Stimulated activated CD4-positive, alpha-beta T cell treated with anti-CD3 and anti-CD28 coated beads, Interleukin-12 subunit alpha, Interleukin-12 subunit beta, amount 100 ng/mL, for 48 hours (primary cell): ENCODE data around the gene HINFP.
A peak's percentile ranks its signal among the peaks of the same experiment; 100 is the strongest.
"Not testable (repeated sequence)": the region's sequence is repeated elsewhere in the genome, so short reads cannot be mapped to it uniquely, and the experiment has no call there.

Experiments used
- DNase-seq, 3 donors: peaks; one replicate each; pipeline ENCODE4 v3.0.0-alpha.2; 2020; ENCODE audit warnings: low read depth in 2 of 3, low spot score in 1 of 3

The HINFP gene

DNA sequence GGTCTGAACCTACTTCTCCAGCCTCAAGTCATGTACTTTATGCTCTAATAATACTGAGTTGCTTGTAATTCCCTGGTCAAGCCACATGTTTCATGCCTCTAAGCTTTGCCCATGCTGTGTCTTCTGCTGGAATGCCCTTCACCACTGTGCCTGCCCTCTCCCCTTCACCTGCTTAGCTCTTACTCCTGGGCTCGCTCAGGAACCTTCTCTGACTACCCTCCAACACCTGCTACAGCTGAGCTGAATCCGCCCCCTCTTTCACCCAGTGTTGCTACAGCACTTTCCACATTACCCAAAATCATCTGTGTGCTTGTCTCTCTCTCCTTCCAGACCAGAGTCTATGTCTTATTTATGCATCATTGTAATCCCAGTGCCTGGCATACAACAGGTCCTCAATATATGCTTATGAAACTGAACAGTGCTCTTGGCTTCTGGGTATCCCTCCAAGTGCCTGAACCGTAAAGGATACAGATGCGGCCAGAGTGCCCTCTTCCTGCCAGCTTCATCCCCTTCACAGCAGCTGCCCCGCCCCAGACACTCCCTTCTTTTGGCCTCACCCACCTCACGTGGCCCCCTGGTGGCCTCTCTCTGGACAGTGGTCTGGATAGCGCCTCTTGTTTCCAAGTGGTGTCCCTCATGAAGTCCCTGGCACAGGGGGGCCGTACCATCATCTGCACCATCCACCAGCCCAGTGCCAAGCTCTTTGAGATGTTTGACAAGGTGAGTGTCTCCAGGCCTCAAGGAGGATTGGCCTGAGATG lies 34.5 kb downstream of the HINFP start:
- DNase-seq: no peak

GRCh38 chr11:119156496-119156895 lies 35.1 kb downstream of the HINFP start:
- DNase-seq: no peak

DNA sequence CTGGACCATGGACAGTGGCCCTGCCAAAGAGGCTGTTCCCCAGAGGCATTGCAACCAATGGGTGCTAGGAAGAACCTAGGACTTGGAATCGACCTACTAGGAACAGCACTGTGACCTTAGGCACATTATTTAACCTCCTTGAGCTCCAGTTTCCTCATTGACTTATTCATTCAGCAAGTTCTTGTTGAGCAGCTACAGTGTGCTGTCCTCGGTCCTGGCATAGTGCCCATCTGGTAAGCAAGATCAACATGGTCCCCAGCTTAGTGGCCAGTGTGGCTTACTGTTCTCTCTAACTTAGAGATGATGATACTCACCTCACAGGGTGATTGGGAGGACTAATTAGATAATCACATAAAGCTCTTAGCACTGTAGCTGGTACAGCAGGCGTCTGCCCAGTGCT lies 35.7 kb downstream of the HINFP start:
- DNase-seq: no peak

DNA sequence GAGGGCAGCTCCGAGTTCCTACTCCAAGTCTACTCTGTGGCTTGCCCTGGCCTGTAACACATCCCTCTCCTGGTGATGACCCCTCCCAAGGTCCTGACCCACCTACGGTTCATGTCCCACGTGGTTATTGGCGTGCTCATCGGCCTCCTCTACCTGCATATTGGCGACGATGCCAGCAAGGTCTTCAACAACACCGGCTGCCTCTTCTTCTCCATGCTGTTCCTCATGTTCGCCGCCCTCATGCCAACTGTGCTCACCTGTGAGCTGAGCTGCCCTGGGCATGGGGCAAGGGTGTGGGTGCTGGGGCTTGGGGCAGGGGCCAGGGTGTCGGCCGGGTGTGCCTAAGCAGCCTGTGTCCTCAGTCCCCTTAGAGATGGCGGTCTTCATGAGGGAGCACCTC lies 37.1 kb downstream of the HINFP start:
- DNase-seq: no peak

DNA sequence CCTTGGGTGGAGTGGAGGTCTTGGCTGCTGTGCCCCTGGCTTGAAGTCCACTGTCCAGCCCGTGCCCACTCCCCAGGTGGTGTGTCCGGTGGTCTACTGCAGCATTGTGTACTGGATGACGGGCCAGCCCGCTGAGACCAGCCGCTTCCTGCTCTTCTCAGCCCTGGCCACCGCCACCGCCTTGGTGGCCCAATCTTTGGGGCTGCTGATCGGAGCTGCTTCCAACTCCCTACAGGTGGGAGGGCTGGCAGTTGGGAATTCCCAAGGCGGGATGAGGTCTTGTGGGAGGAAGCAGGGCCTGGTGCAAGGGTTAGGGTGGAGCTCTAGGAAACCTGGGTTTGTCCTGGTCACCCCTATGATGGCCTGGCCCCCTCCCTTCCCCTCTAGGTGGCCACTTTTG lies 38.8 kb downstream of the HINFP start:
- DNase-seq: no peak

- no peak for DNase-seq
These were observed 40.5 kb downstream of the HINFP start for GRCh38 chr11:119161871-119162270.

- DNase-seq: no peak
These were observed 45.1 kb downstream of the HINFP start for GRCh38 chr11:119166368-119167076.

- DNase-seq: not testable (repeated sequence)
These were observed 45.7 kb downstream of the HINFP start for GRCh38 chr11:119167077-119167458.

DNA sequence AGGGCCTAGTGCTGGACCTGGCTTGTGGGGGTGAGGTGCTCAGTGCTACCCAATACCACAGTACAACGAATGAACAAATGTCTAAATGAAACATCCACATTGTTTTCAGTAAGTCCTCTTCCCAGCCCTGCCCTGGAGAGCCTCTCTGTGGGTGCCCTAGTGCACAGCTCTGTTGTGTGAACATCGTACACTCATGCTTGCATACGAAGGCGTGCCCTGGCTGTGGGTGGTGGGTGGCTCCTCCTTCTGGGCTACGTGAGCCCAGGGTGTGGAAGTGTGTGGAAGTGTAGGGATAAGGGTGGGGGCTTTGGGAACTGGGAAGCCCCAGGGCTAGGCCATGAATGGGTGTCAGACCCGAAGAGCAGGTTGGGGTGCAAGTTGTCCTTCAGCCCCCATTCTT lies 46.6 kb downstream of the HINFP start:
- no peak for DNase-seq

GRCh38 chr11:119168471-119169281 lies 47.3 kb downstream of the HINFP start, which contains the start of gene NLRX1:
Gene NLRX1, plus strand, starts transcription at chr11:119168725. Its CDS starts 2,679 bp downstream, at chr11:119171404.
- DNase-seq: peak; percentile 76 to 89 (median 79)

- peak; percentile 26 to 39 (median 26) for DNase-seq
These were observed 47.9 kb downstream of the HINFP start for GRCh38 chr11:119169282-119169719.

GRCh38 chr11:119172513-119172912 lies 51.1 kb downstream of the HINFP start:
- no peak for DNase-seq

- DNase-seq: no peak
These were observed 52.1 kb downstream of the HINFP start for GRCh38 chr11:119173453-119173852.

DNA sequence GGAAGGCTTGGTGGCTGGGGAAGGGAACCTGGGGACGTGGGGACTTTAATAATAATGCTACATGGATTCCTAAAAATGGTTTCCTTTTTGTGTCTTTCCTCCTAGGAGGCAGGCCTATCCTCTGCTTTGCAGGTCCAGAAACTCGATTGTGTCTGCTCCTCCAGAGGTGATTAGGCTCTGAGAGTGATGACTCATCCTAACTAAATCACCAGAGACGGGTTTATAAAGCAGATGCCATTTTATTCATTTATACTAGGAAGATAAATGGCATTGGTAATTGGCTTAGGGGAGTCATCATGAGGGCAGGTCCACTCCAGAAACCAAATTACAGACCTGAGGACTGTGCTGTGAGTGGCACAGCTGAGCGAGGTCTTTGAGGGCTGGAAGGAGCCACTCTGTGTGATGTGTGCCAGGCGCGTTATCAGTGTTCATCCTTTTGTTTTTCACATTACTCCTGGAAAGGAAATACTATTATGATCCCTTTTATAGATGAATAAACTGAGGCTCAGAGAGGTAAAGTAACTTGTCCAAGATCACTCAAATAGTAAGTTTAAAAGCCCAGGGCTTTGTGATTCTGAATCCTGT lies 54.2 kb downstream of the HINFP start:
- no peak for DNase-seq

- DNase-seq: no peak
These were observed 56.8 kb downstream of the HINFP start for GRCh38 chr11:119178166-119178680.

GRCh38 chr11:119179342-119179741 lies 58.0 kb downstream of the HINFP start:
- DNase-seq: no peak

GRCh38 chr11:119179983-119180382 lies 58.6 kb downstream of the HINFP start:
- DNase-seq: no peak

DNA sequence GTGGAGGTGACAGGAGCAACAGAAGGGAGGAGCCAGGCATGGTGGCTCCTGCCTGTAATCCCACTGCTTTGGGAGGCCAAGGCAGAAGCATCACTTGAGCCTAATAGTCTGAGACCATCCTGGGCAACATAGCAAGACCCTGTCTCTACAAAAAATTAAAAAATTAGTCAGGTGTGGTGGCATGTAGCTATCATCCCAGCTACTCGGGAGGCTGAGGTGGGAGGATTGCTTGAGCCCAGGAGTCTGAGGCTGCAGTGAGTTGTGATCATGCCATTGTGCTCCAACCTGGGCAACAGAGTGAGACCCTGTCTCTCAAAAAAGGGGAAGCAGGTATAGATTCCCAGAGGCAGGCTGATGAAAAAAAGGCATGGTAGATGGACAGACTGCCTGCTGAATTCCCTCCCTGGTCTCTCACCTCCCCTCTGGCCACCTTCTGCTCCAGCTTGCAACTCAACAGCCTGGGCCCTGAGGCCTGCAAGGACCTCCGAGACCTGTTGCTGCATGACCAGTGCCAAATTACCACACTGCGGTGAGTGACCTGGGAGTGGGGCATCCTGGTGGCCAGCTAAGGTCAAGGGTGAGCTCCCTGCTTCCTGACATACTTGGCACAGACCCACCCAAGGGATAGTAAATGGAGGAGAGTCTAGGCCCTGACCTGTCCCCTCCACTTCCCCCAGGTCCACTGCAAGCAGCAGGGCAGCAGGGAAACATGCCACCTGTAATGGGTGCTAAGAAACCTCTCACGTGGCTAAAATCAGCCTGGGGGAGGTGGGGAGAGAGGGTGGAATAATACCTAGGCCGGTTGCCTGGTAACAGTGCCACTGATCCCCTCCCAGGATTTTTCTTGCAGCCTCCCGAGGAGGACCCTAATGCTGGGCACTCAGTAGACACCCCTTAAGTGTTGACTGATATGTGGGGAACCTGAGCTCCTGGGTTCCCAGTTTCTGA lies 59.6 kb downstream of the HINFP start:
- DNase-seq: no peak

GRCh38 chr11:119181677-119182412 lies 60.5 kb downstream of the HINFP start:
- no peak for DNase-seq
